Prostate gland (tissue), 2 donors: ENCODE data around the gene TGFBR3. TPM values are rescaled to one million over a fixed set of nuclear protein-coding genes. Genes with fewer than 3 reads are reported as not detected.

Source experiments
- DNase-seq: peaks from one replicate; pipeline ENCODE4 v3.0.0-alpha.2; 2019; ENCODE audit warnings: low spot score
- H3K27ac ChIP-seq, 2 donors: fragments of 200-600 bp; sonication (generic); 2 replicates each; pipeline ENCODE4 v1.5.1; 2017 to 2019
- H3K27me3 ChIP-seq: fragments of 200-600 bp; sonication (generic); replicated peaks from 2 replicates; pipeline ENCODE4 v1.5.1; 2019; ENCODE audit not compliant: insufficient read depth
- H3K36me3 ChIP-seq, 2 donors: fragments of 200-600 bp; sonication (generic); 1 replicate in 1 of 2; 2 replicates in 1 of 2; pipeline versions ENCODE4 v1.5.1 to v1.8.1; 2017 to 2019
- H3K4me1 ChIP-seq: fragments of 200-600 bp; sonication (generic); replicated peaks from 2 replicates; pipeline ENCODE4 v1.5.1; 2019
- H3K4me3 ChIP-seq, 2 donors: fragments of 200-600 bp; sonication (generic); 2 replicates each; pipeline ENCODE4 v1.5.1; 2017 to 2019
- H3K9me3 ChIP-seq: fragments of 200-600 bp; sonication (generic); 2 replicates; pipeline ENCODE4 v1.5.1; 2017
- CTCF ChIP-seq, 4 experiments: fragments of 200-600 bp in 2 of 4; fragments of 450-650 bp in 2 of 4; sonication (generic) in 2 of 4; IDR thresholded peaks; 1 replicate in 3 of 4; 2 replicates in 1 of 4; pipeline ENCODE4 v1.5.1; 2016 to 2019; ENCODE audit warnings: antibody characterized with exemption in 4 of 4, mild to moderate bottlenecking in 2 of 4, moderate library complexity in 2 of 4
- POLR2A ChIP-seq: fragments of 450-650 bp; IDR thresholded peaks from one replicate; pipeline ENCODE4 v1.6.1; 2016; ENCODE audit warnings: antibody characterized with exemption, mild to moderate bottlenecking
- POLR2AphosphoS5 ChIP-seq: sonication (generic); formaldehyde crosslinking; IDR thresholded peaks from one replicate; pipeline ENCODE4 v1.6.1; 2017; ENCODE audit warnings: antibody characterized with exemption
- WGBS: methylation state at CpG from one replicate; pipeline ENCODE4 v1.1.5; 2018; 5-methylcytosine and 5-hydroxymethylcytosine counted together
- intact Hi-C: fragments of 100-400 bp; cut with DNase I; formaldehyde crosslinking; loops from one replicate; pipeline ENCODE4 v1.14.2; 2022
- total RNA-seq, 2 donors: library from RNA; depleted of rRNA; stranded (reverse); fragments of >200 nt; gene quantifications; one replicate each; pipeline ENCODE4 v1.1.0, GENCODE V29; 2016

Gene TGFBR3
- total RNA-seq, 2 donors from 2014 or later = 26.4 to 51.7 TPM

DNA sequence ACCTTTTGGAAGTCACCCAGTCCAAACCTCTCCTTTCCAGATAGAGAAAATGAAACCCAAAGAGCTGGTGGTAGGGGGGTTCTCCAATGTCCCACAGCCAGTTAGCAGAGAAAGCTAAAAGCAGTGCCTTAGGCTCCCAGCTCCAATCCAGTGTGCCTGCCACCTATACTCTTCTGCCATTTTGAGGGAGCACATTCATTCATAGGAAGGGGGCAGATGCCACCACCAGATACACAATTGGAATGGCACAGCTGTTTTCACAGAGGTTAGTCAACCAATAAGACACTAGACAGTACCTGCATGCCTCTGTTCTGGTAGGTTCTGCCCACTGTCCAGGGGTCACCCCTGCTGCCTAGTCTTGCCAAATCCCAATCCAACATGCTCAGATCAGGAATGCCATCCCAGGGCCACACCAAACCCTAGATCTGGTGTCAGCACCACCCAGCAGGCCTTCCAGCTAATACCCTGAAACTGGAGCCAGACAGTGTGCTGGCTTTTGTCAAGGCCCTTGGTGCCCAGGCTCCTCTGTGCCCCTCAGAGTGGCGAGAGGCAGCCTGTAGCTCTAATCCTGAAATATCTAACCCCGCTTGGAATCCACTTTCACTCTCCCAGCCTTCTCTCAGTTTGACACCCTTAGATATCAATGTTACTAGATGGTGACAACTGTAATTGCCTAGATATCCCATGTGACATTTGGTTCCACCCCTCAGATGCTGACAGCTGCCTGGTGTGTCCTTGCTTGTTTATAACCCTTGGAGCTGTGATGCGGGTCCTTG is 178.6 kb downstream of the TGFBR3 start:
- intact Hi-C loops = loop anchor here (10.0 kb wide), 1 partner anchor 183 kb away; no protein-coding TSS in a partner anchor
- Histone ChIP-seq H3K27ac (no peak overlapping the region), H3K4me1 (no peaks in the 10 kb centered on the region), H3K36me3 (no peaks in the 10 kb centered on the region), H3K27me3 (no peaks in the 10 kb centered on the region), H3K9me3 (no peaks in the 10 kb centered on the region), H3K4me3 (no peak overlapping the region)
- TF ChIP-seq POLR2A = no peak
- no peak for TF ChIP-seq CTCF (IDR thresholded peaks at IDR 0.05)
- no peak for TF ChIP-seq POLR2AphosphoS5
- 95% methylated on average over 3 of the region's 3 CpGs for WGBS
- DNase-seq = no peak

GRCh38 chr1:91706140-91706957 is 179.6 kb downstream of the TGFBR3 start:
- no peaks in the 10 kb centered on the region for H3K27me3 ChIP-seq
- no peak overlapping the region for H3K27ac ChIP-seq
- H3K36me3 ChIP-seq = no peaks in the 10 kb centered on the region
- TF ChIP-seq POLR2A = no peak
- TF ChIP-seq POLR2AphosphoS5 = no peak
- no peak for TF ChIP-seq CTCF (IDR thresholded peaks at IDR 0.05)
- 55% methylated on average over 5 of the region's 5 CpGs for WGBS
- no peaks in the 10 kb centered on the region for H3K4me1 ChIP-seq
- H3K9me3 ChIP-seq = no peaks in the 10 kb centered on the region
- no peak for DNase-seq
- no peak overlapping the region for H3K4me3 ChIP-seq
- intact Hi-C loops = loop anchor here (10.0 kb wide), 1 partner anchor 182 kb away; no protein-coding TSS in a partner anchor

DNA sequence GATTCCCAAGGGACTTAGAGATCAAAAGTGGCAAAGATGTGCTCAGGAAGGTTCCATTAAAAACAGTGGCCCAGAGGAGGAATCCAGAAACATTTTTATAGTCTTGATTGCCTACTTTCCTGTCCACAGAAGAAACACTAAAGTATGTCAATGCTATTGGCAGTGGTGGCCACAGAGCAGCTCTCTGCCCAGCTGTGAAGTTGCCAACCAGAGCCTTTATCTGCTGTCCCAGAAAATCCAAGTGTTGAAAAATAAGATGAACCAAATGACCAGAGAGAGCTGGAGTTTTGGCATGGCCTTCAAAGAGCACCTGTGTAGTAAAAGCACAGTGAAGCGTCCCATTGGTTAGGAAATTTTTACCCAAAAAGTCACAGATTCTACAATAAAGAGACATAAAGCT is 181.2 kb downstream of the TGFBR3 start:
- no peaks in the 10 kb centered on the region for H3K27me3 ChIP-seq
- intact Hi-C loops = loop anchor here (10.0 kb wide), 1 partner anchor 180 kb away; no protein-coding TSS in a partner anchor
- no peaks in the 10 kb centered on the region for H3K4me1 ChIP-seq
- H3K36me3 ChIP-seq = no peaks in the 10 kb centered on the region
- no peaks in the 10 kb centered on the region for H3K9me3 ChIP-seq
- 95% methylated on average over 1 of the region's 1 CpG for WGBS
- no peak for DNase-seq
- H3K27ac ChIP-seq = no peak overlapping the region
- TF ChIP-seq CTCF (IDR thresholded peaks at IDR 0.05) = no peak
- TF ChIP-seq POLR2A = no peak
- no peak for TF ChIP-seq POLR2AphosphoS5
- H3K4me3 ChIP-seq = no peak overlapping the region

DNA sequence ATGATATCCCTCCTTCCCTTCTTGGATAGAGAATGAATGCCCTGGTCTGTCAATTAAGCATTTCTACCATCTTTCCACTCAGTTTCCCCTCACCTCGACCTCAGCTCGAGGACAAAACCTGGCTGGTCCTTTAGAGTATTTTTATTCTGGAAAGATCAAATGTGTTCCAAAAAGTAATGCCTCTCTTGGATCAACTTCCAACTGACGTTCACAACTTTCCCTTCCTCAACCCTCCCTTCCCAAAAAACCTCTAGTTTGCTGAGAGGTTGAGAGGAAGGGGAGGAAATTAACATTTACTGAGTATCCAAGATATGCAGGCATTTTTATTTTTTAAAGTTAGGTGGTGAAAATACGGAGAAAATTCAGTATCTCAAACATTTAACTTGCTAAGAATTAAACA is 182.9 kb downstream of the TGFBR3 start:
- 39% methylated on average over 4 of the region's 4 CpGs for WGBS

More for the DNA sequence above, 182.9 kb downstream of the TGFBR3 start:
- TF ChIP-seq POLR2AphosphoS5 (no peak), CTCF (IDR thresholded peaks at IDR 0.05) (no peak), POLR2A (no peak)
- H3K4me1 ChIP-seq = no peaks in the 10 kb centered on the region
- no peaks in the 10 kb centered on the region for H3K36me3 ChIP-seq
- DNase-seq = no peak
- H3K9me3 ChIP-seq = no peaks in the 10 kb centered on the region
- no peak overlapping the region for H3K4me3 ChIP-seq
- H3K27ac ChIP-seq = no peak overlapping the region
- intact Hi-C loops = loop anchor here (10.0 kb wide), 1 partner anchor 178 kb away; no protein-coding TSS in a partner anchor
- no peaks in the 10 kb centered on the region for H3K27me3 ChIP-seq
